Stimulated activated CD4-positive, alpha-beta T cell treated with anti-CD3 and anti-CD28 coated beads, Interleukin-4, amount 100 ng/mL, for 24 hours (primary cell): ENCODE measurements around the gene ASIC2.
"Not testable (repeated sequence)": the region's sequence is repeated elsewhere in the genome, so short reads cannot be mapped to it uniquely, and the experiment has no call there.

Experiments used
- DNase-seq: peaks from one replicate; pipeline ENCODE4 v3.0.0-alpha.2; 2020

Gene ASIC2

DNA sequence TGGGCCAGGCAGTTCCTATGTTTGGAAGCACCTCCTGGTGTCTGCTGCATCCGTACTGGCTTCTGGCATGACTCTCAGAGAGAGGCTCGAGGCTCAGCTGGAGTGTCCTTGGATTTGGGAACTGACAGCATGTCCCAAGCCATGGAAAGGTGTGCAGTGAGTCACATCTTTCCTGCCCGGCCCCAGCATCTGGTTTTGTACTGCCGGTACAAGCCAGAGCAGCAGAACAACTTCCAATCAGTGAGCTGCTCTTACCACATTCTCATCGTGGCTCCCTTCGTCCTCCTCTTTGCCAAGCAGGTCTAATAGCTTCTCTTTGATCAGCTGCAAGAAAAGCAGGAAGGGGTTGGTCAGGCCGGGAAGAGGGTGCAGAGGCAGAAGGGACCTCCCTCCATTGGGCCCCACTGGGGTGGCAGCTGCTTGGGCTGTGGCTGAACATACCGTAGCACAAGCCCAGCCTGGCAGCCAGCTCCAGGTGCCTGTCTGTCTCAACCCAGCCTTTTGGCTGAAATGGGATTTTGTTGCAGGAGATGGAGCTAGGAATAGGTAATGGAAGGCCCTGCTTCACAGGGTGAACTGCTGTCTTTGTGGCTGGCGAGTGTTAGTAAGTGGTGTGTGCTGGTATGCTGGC is 277.3 kb downstream of the ASIC2 start:
- no peak for DNase-seq

DNA sequence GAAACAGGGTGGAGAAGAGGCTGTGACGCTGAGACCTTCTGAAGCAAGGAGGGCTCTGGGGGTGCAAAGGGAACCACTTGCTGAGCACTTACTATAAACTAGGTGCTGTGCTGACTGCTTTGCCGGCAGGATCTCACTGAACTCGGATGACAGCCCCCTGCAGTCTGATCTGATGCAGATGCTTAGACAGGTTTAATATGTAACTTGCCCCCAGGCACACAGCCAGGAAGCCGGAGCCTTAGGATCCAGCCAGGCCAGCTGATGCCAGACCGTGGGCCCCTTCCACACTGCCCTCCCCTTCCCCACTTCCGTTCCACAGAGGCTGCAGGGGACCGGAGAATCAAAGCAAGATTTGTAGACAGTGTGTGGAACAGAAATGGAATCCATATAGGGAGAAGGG is 278.3 kb downstream of the ASIC2 start:
- DNase-seq = no peak

DNA sequence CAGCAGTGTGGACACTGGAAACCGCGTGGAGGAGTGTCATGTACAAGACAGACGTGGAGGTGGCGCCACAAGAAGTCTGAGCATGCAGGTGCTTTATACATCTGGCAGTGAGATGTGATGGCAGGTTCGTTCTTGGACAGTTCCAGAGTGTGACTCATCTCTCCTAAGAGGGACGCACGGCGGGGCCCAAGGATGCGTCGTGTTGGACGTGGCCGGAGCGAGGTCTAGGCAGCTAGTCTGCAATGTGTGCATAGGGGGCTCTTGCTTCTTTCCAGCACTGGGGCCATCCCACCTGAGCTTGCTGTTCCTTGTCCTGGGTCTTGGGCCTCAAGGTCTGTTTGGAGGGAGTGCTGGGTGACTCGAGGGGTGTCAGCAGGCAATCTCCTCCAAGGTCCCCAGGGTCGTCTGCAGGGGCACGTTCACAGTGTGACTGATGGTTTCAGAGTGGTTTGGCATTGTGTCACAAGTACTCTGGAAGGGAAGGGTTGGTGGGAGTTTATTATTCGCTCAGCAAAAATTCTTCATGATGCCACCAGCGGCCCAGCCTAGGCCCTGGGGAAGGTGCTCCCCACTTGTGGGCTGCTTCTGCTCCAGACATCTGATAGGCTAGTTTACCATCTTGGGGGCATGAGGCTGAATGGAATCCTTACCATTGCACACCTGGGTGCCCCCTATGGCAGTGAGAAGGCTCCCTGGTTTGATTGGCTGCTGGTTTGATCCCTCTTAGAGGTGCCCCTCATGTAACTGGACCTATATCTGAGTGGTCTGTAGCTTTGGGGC is 279.3 kb downstream of the ASIC2 start:
- DNase-seq = no peak

DNA sequence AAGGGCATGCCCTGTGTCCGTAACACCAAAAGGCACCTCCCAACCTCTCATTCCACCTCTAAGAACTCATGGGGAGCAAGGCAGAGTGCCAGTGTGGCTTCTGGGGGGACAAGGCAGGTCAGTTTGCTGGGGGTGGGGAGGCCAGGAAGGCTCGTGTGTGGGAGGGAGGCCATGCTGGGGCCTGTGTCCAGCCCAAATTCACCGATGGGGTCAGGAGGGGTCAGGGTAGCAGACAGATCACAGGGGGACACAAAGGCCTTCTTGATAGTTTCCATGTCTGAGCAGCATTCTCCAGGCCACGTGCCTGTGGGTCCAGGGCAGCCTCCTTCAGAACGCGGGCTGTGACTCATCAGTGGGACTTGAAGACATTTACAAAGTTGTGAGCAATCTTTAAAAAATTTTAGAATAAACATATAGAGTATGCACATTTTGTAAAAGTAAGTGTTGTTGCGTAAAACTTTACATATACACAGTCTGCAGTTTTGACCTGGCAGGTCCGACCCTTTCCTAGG is 280.5 kb downstream of the ASIC2 start:
- DNase-seq = no peak

DNA sequence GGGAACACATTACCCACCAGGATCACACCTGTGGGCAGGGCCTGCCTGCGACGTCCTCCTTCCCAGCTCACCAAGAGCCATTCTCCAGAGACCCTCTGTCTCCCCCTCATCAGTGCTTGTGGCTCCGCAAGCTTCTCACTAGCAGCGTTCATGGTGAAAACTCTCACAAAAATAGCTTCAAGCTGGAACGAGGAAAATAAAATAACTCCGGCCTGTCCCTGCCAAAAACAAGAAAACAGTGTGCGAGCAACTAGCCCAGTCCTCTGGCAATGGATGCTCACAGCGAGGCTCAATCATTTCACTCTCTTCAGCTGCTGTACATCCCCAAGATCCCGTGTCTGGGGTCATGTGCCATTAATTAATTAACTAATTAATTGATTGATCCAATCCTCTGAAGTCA is 283.5 kb downstream of the ASIC2 start:
- no peak for DNase-seq

DNA sequence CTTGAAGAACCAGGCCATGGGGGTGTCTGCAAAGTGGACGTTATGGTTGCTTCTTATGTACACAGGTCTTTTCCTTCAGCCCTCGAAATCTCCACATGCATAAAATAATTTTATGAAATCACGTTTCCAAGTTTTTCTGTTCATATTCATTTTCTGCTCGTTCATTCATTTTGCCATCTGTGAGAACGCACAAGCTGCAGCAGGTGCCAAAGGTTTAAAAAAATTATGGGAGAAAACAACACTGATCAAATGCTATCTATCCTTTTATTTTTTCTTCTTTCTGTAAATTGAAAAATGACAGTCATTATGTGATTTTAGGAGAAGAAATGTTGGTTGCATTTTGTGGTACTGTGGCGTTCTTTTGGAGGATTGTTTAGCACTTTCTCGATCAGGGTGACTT is 285.9 kb downstream of the ASIC2 start:
- no peak for DNase-seq

DNA sequence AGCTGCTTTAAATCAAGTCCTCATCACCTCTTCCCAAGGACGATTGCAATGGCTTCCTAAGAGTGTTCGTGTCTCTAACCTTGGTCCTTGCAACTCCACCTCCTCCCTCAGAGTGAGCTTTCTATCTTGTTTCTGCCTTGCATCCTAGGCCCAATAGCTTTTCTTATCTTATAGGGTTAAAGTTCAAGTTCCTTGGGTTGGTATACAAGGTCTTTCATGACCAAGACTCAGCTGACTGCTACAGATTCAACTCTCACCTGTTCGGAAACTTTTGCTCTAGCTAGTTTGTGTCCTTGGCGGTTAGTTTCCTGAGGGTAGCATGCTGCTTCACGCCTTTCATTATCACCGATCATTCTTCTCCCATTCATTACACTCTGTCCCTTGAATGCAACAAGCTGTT is 290.8 kb downstream of the ASIC2 start:
- DNase-seq = no peak

DNA sequence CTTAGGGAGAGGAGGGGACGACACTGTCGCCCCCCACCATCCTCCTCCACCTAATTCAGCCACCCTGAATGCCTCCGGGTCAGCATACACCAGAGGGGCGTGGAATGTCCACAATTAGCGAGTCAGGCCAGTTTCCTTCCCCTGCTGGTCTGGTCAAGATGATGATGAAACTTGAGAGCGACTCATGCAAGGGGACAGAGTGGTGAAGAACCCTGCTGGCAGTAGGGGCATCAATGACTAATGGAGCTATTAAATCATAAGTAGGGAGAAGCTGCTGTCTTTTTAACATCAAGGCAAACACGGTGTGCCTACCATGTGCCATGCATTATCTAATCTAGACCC is 294.2 kb downstream of the ASIC2 start:
- DNase-seq = no peak

DNA sequence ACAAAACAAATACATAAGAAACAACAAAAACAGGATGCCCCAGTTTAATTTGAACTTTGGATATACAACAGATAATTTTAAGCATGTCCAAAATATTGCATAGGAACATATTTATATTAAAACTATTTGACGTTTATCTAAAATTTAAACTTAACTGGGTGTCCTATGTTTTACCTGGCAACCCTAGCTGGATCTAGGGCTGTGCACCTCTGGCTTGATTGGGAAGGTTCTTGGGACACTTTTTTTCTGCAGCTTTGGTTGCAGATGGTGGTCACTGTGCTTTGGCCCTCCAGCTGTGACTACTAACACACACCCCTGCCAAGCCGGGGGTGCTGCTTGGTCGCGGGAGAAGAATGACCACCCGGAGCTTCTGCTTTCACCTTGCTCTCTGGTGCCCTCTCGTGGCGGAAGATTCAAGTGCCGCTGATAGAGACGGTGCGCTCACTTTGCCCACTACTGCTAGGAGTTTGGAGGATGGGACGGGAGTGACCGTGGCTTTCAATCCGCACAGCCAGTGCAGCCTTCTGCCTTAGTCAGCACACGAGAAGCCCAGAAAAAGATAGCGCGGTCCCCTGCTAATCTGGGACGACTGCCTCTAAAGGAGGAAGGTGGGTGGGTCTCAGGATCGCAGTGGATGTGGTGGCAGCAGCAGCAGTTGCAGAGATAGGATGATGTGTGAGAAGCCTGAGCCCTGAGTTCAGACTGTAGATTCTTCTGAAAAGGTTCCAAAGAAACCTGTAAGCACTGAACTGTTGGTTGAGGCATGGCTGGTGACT is 294.8 kb downstream of the ASIC2 start:
- peak; percentile 77 for DNase-seq

DNA sequence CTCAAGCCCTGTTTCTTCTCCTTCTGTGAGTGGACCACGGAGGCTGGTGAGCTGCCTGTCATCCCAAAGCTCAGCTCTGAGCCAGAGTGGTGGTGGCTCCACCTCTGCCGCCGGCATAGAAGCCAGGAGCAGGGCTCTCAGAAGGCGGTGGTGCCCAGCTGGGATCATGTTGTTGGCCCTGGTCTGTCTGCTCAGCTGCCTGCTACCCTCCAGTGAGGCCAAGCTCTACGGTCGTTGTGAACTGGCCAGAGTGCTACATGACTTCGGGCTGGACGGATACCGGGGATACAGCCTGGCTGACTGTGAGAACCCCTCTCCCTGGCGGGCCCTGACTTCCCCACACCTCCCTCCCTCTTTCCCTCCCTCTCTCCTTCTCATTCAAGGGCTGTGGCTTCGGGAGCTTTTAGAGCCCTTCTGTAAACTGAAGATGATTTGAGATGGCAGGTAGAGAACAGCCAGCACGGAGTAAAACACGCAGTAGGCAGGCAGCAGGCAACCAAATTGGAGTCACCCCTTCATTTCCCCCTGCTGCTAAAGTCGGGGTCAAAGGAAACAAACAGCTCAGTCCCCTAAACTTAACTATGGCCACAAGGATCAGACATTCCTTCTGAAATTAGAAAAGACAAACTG is 297.6 kb downstream of the ASIC2 start:
- no peak for DNase-seq

DNA sequence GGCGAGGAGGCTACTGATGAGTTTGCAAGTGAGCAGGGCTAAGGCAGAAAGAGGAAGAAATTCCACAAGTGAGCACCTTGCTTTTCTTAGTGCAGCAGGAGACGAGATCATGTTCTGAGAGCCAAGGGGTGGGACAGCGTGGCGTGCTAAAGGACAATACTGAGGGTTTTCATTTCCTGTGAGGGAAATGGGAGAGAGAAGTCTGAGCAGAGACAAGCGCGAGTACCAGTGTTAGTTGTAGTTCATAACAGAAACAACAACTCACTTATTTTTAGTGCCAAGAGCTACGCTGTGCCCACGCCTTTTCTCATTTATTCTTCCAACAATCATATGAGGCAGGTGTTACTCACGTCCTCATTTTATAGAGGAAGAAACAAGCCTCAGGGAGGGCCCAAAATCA is 299.1 kb downstream of the ASIC2 start:
- no peak for DNase-seq

DNA sequence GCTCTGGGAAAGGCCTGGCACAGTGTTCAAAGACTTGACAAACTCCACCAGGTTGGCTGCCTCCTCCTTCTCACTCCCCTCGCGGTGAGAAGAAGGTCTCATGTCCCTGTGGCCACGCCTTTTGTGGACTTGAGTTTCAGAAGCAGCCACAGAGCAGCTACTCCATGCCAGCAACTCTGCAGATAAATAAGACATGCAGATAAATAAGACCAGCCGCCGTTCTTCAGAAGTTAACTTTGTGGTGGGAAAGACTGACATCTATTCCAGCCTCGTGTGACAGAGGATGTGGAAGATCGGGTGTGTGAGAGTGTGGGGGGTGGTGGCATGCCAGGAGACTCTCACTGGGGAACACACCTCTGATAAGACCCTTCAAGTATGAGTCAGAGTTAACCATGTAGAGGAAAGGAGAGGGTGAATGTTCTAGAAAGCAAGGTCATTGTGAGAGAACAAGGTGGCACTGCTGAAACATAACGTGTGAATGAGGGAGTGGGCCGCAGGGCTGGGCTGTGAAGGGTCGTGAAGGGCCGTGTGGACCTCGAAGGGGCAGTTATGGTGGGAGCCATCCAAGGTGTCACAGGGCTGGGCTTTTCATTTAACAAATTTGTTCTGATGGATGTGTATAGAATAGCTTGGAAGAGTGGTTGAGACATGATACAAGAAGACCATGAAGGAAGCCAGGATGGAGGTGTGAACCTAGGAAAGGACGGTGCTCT is 300.6 kb downstream of the ASIC2 start:
- no peak for DNase-seq

DNA sequence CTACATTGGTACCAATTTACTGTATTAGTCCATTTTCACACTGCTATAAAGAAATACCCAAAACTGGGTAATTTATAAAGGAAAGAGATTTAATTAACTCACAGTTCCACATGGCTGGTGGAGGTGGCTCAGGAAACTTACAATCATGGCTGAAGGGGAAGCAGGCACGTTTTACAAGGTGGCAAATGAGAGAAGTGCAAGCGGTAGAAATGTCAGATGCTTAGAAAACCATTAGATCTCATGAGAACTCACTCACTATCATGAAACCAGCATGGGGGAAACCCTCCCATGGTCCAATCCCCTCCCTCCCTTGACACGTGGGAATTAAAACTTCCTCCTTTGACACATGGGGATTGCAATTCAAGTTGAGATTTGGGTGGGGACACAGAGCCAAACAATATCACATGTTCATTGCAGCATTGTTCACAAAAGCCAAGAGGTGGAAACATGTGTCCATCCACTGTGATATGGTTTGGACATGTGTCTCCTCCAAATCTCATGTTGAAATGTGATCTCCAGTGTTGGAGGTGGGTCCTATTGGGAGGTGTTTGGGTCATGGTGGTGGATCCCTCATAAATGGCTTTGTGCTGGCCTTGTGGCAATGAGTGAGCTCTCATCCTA is 304.5 kb downstream of the ASIC2 start:
- DNase-seq = no peak

DNA sequence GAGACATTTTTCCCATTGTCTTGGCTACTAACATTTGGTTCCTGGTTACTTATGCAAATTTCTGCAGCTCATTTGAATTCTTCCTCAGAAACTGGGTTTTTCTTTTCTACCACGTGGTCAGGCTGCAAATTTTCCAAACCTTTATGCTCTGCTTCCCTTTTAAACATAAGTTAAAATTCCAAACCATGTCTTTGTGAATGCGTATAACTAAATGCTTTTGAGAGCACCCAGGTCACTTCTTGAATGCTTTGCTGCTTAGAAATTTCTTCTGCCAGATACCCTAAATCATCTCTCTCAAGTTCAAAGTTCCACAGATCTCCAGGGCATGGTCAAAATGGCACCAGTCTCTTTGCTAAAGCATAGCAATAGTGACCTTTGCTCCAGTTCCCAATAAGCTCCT is 305.2 kb downstream of the ASIC2 start:
- DNase-seq = not testable (repeated sequence)

DNA sequence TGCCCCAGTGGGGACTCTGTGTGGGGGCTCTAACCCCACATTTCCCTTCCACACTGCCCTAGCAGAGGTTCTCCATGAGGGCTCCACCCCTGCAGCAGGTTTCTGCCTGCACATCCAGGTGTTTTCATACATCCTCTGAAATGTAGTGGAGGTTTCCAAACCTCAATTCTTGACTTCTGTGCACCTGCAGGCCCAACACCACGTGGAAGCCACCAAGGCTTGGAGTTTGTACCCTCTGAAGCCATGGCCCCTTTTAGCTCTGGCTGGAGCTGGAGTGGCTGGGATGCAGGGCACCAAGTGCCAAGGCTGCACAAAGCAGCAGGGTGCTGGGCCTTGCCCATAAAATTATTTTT is 305.7 kb downstream of the ASIC2 start:
- not testable (repeated sequence) for DNase-seq

DNA sequence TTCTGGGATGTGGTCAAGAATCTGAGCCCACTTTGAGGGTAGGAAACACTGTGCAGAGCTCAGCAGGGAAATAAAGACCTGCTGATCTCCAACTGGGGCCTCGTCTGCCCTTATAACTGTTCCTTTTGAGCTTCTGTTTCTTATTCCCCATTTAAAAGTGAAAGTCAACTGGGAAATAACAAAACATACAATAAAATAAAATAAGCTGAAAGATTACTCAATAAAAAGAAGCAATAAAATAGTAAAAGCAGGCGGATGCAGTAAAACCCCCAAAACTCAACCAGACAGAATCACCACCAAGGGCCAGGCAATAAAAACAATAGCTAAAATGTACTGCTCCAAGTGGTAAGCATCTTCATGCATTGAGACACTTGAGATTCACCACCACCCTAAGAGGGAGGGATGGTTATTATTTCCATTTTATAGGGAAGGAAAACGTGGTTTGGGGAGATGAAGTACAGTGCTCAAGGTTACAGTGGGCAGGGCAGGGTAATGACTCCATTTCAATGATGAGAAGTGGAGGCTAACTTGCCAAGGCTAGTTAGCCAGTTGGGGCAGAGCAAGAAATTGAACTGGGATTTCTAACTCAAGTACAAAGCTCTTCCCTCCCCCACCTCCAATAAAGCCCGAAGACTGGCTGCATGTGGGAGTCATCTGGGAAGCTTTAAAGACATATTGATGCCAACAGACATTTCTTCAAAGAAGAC is 307.9 kb downstream of the ASIC2 start:
- DNase-seq = no peak

DNA sequence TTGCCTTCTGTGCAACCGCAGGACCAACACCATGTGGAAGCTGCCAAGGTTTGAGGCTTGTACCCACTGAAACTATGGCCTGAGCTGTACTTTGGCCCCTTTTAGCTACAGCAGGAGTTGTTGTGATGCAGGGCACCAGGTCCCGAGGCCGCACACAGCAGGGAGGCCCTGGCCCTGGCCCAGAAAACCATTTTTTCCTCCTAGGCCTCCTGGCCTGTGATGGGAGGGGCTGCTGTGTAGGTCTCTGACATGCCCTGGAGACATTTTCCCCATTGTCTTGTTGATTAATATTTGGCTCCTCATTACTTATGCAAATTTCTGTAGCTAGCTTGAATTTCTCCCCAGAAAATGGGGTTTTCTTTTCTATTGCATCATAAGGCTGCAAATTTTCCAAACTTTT is 311.5 kb downstream of the ASIC2 start:
- not testable (repeated sequence) for DNase-seq

DNA sequence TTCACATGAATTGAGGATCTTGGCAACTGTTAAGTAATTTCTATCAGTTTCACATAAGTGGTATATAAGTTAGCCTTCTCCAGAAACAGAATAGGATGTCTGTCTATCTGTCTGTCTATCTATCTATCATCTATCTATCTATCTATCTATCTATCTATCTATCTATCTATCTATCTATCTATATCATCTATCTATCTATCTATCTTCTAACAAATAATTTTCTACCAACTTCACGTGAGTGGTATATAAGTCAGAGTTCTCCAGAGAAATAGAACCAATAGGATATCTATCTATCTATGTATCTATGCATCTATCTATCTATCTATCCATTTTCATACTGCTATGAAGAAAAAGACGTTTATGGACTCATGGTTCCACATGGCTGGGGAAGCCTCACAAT is 312.9 kb downstream of the ASIC2 start:
- no peak for DNase-seq

DNA sequence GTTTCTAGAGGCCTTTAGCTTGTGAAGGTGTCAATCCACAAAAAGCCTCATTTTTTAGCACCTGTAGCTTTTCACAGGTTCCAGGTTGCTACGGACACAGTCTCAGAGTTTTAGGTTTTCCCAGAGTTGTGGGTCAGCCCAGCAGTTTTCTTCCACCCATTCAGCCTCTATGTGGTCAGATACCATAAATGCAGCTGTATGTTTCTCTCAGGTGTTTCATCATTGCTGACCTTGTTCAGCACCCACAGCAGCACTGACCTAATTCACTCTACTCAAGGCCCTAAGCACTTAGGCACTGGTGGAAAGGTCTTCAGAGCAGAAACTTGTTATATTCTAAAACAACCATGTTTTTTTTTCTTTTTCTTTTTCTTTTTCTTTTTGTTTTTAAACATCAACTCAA is 316.5 kb downstream of the ASIC2 start:
- no peak for DNase-seq

DNA sequence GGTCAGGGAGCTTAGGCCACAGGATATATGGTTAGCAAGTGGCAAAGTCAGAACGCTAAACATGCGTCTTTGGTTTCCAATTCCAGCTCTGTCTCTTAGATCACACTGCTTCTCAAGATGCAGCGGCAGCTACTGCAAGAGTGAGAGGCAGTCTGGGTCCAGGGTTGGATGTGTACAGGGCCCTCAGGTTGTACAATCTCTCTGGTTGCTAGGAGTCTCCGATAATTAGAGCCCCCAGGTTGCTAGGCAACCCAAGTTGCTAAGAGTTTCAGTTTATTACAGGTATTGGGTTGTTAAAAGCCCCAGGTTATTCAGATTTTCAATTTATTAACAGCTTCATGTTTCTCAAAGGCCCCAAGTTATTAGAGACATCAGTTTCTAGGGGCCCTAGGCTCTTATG is 317.0 kb downstream of the ASIC2 start:
- no peak for DNase-seq

DNA sequence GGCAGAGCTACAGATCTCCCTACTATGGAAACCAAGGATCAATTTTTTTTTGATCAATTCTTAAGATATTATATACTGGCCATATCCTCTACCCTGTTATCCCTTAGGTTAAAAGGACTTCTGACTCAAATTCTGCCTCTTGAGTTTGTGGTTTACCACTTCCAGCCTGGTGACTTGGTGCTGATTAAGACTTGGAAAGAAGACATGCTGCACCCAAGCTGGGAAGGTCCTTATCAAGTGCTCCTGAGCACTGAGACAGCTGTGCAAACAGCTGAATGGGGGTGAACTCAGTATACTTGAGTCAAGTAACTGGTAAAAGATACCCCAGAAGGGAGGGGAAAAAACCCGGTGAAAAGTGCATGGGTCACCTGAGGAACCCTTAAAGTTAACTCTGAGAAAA is 321.9 kb downstream of the ASIC2 start:
- DNase-seq = peak; percentile 5

DNA sequence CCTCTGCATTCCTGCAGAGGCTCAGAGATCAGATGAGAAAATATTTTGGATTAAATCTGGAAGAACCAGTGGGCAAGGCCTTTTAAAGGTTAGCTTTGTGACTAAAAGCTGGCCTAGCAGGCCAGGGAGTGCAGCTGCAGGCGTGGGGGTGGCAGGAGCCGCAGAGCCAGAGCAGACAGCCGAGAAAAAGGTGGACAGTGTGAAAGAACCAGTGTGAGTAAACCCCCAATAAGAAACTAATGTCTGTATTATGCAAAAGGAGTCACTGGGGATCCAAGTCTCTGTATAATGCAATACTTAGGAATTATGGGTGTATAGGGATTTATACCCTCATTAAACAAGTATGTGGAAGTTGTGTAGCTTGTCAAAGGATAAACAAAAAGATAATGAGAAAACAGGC is 322.8 kb downstream of the ASIC2 start:
- no peak for DNase-seq
